OCI-LY1 (cell line): Measurements from ENCODE around the gene GOLPH3L.

Experiments used
- EZH2 ChIP-seq: fragments of 200-600 bp; sonication (generic), shearing (Covaris generic); IDR thresholded peaks from 2 replicates; pipeline ENCODE4 v1.8.0; 2017; ENCODE audit warnings: borderline replicate concordance, mixed run types, mild to moderate bottlenecking, antibody characterized with exemption, low read length, moderate library complexity, mixed read lengths
- TF ChIP-seq, protein P1 (sequence below): fragments of 200-600 bp; sonication (generic), shearing (Covaris generic); IDR thresholded peaks from 2 replicates; pipeline ENCODE4 v1.5.1; 2017; ENCODE audit warnings: mild to moderate bottlenecking, antibody characterized with exemption, low read length, moderate library complexity, mixed read lengths

DNA sequence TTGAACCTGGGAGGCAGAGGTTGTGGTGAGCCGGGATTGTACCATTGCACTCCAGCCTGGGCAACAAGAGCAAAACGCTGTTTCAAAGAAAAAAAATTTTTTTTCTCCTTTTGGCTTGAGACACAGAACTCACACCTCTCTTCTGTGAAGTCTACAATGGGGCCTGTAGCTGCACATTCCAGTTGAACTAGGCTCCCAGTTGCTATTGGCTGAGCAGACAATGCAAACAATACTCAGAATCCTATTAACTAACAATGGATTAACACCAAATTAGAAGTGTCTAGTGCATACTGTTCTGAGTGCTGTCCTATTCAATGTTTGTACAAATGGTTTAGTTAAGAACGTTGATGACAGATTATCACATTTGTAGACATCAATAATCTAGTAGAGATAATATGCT is 100.0 kb downstream of the GOLPH3L start:
- TF ChIP-seq, protein P1, sequence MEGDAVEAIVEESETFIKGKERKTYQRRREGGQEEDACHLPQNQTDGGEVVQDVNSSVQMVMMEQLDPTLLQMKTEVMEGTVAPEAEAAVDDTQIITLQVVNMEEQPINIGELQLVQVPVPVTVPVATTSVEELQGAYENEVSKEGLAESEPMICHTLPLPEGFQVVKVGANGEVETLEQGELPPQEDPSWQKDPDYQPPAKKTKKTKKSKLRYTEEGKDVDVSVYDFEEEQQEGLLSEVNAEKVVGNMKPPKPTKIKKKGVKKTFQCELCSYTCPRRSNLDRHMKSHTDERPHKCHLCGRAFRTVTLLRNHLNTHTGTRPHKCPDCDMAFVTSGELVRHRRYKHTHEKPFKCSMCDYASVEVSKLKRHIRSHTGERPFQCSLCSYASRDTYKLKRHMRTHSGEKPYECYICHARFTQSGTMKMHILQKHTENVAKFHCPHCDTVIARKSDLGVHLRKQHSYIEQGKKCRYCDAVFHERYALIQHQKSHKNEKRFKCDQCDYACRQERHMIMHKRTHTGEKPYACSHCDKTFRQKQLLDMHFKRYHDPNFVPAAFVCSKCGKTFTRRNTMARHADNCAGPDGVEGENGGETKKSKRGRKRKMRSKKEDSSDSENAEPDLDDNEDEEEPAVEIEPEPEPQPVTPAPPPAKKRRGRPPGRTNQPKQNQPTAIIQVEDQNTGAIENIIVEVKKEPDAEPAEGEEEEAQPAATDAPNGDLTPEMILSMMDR: no peak
- TF ChIP-seq EZH2: no peak
